Activated CD4-positive, alpha-beta T cell treated with anti-CD3 and anti-CD28 coated beads, Interleukin-2, amount 50 U/mL, for 1 hour (primary cell): Measurements from ENCODE around the gene HOXA1.

ENCODE experiments used
- DNase-seq: peaks from one replicate; pipeline ENCODE4 v3.0.0-alpha.2; 2020

Gene HOXA1

DNA sequence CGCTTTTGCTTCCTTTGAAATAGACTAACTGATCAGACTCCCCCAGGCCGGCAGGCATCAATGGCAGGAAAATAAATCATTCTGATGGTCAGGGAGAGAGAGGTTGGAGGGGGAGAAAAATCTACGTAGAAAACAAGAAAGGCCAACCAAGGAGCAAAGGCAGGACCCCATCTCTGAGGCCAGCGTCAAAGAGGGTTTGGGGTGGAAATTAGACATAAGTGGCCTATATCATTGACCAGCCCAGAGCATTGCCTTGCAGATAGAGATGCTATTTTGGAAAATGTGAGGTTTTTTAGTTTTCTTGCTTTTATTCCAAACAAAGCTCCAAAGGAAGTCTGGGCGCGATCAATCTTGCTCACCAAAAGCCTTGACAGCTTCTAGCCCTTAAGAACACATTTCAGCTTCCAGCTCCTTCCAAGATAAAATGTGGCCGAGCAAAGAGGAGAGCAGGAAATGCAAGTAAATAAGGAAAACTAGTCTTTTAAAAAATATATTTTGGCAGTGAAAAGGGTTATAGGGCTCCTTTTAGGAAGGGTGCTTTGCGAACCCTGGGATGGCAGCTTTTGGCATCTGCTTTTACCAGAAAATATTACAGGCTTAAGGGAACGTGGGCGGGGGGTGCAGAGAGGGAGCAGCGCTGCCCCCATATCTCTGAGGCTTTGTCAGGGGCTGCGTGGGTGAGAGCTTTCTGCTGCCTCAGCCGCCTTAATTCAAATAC lies 8.7 kb upstream of the HOXA1 start:
- DNase-seq = no peak

DNA sequence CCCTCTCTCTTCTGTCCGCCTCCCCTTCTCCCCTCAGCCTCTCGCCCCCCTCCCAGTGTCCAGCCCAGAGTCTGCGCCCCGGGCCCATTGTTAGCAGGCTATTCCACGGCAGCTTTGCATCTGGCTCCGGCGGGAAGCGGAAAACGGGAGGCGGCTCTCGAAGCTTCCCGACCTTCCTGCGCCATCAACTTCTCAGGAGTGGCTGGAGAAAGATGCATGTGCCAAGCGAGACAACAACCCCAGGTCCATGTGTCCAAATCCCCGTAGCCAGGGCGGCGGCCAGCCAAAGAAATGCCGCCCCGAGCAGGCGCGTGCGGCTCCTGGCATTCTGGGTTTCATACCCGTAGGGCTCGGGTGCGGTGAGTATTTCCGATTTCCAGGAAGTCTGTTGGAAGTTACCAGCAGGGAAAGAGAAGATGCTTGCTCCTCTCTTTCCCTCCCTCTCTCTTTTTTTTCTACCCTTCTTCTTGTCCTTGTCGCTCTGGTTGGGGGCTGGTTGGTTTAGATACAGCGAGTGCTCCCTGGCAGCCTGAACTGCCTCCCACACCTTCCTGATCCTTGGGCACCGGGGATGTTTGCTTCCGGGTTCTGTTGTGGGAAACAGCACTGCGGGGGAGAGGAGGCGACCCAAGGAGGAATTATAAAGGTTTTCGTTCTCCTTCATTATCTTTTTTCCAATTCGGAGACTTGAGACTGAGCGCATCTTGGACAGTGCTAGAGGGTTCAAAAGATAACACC lies 7.9 kb upstream of the HOXA1 start:
- DNase-seq = no peak

DNA sequence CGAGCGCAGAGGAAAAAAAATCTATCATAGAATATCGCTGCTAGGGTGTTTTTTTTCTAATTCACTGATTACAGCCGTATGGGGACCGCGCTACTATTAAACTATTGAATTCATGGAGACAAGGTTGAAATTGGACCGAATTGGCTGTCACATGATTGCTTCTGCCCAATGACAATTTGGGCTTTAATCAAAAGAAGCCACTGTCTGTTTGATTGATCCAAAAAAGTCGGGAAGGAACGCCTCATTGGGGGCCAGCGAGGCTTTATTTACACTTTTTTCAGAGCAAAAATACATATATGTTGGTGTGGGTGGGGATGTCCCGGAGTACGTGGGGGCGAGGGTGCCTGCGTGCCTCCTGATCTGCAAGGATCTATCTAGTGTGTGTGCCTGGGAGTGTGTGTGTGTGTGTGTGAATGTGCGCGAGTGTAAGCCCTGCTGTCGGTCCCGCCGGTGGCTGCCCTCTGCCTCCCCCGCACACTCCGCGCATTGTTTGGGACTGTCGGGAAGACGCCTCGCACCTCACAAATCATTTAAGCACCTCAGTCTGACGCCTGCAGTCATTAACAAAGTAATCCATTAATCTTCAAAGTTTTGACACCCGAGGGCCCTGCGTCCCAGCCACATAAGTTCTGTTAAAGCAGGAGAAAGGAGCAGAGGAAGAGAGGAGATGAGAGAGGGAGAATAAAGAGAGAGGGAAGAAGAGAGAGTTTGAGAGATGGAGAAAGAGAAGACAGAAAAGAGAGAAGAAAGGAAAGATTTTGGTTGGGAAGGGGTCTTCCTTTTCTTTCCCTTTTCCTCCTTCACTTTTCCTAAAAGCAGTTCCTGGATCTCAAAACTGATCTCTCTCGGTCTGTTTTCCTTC lies 7.0 kb upstream of the HOXA1 start, which contains the start of gene HOXA2:
Gene HOXA2 (minus strand): TSS at position 103 of the 862 bp plus-strand sequence. CDS start 183 bp downstream, outside the sequence.
- no peak for DNase-seq

DNA sequence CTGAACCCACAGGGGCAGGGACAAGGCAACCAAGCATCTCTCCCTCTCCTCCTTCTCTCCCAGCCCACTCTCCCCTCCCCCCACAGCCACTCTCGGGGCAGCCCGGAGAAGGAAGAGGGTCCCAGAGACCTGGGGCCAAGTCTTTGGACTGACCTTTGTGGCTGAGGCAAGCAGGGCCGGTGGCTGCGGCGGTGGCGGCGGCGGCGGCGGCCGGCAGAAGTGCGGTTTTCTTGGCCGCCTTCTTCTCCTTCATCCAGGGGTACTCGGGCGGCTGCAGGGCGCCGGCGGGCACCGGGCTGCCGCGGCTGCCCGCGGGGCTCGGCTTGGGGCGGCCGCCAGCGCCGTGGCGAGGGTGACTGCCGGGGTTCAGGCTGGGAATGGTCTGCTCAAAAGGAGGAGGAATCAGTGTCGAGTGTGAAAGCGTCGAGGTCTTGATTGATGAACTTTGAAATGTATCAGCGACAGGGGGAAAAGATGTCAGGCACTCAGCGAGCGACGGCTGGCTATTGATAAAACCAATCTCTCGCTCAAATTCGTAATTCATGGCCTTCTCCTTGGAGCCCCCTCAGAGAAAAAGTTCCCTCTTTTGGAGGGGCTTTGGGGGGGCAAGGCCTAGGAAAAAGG lies 6.3 kb upstream of the HOXA1 start:
- no peak for DNase-seq

DNA sequence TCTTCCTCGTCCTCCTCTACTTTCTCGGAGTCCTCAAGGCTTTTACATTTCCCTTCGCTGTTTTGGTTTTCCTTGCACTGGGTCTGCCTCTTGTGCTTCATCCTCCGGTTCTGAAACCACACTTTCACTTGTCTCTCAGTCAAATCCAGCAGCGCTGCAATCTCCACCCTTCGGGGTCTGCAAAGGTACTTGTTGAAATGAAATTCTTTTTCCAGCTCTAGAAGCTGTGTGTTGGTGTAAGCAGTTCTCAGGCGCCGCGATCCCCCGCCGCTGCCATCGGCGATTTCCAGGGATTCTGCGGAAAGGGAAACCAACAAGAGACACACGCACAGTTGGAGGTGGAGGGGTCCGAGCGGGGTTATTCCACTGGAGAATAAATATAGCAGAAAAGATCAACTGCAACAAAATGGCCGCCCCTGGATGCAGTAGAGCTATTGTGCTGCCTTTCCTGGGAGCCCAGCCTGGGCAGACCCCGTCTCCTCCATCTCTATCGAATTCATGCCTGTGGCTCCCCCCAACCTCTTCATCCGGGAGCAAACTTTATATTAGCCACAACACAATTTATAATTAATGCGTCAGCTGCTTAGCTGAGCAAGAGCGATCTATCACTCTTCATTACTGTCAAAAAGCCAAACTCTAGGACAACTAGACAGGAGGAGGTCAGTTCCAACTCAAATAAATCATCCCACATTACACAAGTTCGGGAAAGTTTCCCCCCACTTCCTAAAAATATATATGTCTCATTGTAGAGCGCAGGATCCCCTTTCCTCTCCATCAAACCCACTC lies 5.6 kb upstream of the HOXA1 start:
- DNase-seq = no peak

DNA sequence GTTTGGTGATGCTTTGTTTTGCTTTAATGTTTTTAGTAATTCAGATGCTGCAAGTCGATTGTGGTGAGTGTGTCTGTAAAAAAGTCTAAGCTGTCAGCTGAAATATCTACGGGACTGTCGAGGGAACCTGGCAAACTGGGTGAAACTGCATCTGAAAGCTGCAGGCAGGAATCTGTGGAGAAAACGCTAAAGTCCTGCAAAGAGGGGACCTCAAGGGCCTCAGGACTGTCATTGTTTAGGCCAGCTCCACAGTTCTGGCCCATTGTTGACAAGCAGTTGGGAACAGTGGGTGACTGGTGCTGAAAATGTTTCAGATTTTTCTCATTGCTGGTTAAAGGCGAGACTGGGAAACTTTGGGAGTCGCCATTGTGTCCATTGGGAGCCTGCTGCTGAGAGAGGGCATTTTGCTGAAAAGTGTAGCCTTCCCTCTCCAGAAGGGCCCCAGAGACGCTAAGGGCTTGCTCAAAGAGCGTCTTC lies 4.9 kb upstream of the HOXA1 start:
- DNase-seq = no peak

DNA sequence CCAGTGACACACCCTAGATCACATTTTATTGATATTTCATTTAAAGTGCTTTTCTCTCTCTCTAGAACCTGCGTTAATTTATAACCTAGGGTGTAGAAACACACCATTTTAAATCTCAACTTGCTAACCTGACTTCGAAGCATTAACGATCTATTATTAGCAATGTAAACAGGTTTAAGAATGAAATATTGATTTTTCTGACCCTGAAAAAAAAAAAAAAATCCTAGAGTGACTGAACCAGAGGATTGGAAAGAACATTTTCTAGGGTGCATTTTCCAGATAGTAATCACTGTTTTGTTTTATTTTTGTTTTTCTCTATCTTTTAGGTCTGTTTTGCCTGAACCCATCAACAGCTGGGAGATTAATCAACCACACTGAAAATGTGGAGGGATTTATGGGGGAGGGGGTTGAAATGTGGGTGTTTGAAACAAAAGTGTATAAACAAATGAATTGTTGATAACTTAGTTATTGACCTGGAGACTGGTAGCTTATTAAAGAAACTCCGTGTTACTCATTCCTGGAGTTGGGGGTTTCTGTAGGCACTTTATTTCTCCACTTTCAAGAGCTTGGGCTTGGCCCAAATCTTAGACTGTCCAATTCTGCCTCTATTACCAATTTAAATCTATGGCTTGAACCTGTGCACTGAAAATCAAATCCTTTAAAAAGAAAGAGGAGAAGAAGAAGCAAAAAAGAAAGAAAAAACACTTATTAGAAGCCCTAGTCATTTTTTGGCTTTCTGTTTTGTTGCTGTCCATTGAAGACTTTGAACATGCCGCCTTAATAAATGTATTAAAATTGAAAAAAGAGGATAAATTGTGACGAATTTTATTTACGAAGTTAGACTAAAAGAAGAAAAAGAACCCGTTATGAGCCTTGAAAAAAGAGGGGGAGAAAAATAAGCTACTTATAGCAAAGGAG lies 3.9 kb upstream of the HOXA1 start:
- DNase-seq = no peak

DNA sequence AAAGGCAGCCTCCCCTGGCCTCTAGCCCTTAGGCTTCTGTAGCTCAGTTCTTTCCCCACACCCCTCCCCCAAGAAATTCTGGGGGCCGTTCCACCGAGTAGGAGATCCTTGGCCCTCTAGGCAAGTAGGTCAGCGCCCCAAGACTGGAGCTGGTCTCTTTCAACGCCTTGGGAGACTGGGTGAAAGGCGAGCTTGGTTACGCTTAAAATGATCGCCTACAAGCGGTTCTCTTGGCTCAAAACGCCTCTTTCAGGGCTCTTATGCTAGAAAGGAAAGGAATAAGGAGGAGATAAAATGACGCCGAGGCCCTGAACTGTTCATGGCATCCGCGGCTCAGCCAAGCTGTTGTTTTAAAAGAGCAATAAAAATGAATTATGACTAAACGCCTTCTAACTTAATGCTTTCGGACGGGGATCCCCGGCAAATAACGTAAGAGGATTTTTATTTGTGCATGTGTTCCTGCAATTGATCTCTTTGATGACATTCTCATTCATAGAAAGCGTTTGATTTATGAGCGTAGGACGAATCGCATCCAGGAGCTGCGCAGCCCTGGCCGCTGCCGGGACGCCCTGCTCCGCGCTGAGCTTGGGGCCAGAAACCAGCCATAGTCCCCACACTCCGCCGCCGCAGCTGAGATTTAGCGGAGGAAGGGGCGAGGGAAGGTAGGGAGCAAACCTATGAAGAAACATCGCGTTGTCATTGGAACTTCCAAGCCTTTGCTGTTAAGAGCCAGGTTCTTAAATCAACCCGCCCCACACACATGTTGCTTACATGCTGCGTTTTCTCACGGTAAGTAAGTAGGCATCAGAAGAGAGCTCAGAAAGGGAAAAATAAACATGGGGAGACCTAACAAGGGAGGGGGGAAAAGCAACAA lies 3.0 kb upstream of the HOXA1 start:
- no peak for DNase-seq

DNA sequence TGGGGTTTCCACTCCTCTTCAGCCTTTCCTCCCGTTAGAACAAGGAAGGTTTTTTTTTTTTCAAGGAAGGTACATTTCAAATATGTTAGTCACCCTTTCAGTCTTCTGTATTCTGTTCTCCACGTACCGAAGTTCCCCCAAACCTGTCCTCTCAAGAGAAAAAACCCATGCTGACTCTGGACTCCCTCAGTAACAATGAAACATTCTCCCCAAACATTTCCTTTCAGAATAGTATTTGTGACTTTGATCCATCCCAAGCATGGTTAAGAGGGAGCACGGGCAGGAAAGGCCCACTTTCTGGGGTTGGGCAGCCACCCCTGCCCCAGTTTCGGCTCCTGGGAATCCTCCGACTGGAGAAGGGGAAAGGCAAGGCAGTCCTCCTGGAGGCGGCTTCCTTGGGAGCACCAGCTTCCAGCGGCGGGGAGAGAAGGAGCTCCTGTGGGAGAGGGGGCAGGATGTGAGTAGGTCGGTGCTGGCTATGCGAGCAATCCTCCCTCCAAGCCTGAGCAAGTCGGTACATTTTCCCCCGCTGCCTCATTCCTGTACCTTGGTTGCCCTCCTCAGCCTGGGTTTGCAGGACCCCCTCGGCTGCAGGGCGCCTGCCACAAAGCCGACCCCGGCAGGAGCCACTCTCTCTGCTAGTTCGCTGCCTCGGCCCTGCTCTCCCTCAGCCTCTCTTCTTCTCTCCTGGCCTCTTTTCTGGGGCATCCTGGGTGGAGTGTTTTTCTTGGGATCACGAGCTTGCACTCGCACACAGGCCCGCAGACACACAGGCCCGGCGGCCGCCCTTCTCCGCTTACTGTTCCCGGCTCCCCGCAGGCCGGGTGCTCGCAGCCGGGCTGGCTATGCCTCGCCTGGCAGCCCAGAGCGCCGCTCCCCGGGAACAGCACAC lies 2.1 kb upstream of the HOXA1 start:
- DNase-seq = no peak

DNA sequence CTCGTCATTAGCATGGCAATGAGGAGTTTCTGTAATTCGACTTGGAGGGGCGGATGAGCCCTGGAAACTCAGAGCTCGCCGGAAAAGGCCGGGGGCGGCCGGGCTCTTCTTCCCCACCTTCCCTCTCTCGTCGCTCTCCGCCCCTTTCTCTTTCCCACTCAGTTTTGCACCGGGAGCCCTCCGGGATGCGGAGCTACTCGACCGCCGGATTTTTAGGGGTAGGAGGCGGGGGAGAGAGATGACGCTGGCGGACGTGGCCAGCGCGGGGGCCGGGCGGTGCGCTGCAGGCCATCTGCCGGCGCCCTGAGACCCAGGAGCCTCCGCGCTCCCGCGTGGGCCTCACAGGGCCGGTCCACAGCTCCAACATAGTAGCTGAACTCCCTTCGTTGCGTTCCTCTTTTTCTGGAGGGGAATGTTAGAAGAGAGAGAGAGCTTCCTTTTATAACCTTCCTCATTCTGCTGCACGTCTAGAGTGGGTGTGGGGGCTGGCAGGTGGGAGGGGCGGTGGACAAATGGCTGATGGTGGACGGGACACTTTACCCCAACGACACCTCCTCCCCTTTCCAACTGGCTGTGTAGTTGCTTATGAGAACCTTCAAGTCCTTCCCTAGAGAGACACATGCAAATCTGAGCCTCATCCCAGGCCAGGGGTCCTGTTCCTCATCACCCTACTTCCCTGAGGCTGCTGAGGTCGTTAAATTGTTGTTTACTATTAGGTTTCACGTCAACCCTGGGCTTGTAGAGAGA lies 1.1 kb upstream of the HOXA1 start:
- DNase-seq = no peak

DNA sequence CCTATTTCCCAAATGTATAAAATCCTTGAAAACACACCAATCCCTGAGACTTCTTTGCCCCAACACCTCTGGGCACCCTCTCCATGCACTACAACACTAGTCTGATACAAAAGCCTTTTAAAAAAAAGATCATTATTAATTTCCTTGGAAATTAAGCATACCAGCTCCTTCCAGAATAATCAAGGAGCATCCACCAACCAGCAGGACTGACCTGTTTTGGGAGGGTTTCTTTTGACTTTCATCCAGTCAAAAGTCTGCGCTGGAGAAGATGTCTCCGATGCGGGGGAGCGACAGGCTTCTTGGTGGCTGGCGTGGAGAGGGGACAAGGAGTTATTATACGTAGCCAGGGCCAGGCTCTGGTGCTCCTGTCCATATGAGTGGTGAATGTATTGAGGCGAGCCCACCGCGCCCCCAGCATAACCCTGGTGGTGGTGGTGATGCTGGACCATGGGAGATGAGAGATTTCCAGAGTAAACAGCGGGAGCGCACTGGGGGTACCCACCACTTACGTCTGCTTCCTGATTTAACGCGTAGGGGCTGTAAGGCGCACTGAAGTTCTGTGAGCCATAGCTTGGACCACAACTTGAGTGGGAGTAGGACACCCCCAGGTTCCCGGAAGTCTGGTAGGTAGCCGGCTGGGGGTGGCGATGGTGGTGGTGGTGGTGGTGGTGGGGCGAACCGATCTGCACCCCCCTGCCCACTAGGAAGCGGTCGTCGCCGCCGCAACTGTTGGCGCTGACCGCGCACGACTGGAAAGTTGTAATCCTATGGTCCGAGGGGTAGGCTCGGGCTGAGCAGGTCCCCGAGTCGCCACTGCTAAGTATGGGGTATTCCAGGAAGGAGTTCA lies 527 bp downstream of the HOXA1 start:
- no peak for DNase-seq

DNA sequence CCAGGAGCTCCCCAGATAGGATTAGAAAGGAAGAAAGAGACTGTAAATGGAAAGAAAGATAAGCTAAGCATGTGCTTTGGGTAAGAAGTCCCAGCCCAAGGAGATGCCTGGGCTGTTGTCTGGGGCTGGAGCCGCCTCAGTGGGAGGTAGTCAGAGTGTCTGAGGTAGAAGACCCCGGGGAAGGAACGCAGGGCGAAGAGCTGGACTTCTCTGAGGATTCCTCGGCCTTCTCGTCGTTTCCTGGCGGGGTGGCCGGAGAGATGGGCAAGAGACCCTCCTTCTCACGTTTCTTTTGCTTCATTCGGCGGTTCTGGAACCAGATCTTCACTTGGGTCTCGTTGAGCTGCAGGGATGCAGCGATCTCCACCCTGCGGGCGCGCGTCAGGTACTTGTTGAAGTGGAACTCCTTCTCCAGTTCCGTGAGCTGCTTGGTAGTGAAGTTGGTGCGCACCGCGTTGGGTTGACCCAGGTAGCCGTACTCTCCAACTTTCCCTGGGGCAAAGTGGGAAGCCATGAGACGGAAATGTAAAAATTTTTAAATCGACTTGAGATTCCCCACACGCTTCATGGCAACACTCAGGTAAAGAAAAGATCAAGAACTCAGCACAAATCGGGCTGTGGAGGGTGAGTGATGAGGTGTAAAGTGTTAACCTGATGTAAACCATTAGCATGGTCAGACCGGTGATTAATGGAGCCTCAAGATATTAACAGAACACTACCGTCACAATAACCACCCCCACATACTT lies 1.3 kb downstream of the HOXA1 start:
- DNase-seq = no peak

DNA sequence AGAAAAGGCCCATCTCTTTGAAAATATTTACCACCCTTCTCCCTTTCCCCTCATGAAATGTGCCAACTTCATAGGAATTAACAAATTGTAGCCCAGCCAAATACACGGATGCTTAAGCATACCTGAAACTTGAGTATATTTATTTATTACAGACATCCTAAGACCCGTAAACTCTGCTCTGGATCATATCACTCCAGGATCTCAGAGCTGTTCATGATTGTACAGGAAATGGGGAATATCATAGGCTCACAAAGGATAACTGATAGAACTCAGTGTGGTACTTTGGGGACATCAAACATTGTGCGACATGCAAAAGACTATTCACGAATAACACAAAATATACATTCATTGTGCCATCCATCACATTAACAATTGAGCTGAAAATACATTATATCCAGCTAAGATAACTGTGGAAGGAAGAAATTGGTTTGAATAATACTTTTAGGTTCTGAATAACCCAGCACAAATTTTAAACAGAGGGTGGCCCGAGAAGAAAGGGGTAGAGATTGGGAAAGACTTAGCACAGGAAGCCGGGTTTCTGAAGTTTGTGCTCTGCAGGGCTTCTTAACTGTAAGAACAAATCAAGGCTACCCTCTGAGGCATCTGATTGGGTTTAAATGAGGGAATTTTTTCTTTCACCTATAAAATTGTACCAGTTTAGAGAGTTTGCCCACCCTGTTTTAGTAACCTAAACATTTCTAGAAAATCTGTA lies 2.5 kb downstream of the HOXA1 start:
- DNase-seq = no peak

DNA sequence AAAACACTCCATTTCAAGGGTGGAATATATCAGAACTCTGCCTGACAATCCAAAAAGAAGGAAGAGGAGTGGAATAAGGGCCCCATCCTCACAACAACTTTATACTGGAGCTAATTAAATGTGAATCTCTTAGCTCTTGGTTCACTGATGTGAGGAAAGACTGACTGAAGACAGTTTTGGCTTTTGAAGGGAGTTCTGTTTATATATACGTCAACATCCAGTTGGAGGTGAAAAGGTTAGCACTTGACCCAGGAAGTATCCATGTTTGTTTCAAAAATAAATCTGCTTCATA lies 3.0 kb downstream of the HOXA1 start:
- no peak for DNase-seq

DNA sequence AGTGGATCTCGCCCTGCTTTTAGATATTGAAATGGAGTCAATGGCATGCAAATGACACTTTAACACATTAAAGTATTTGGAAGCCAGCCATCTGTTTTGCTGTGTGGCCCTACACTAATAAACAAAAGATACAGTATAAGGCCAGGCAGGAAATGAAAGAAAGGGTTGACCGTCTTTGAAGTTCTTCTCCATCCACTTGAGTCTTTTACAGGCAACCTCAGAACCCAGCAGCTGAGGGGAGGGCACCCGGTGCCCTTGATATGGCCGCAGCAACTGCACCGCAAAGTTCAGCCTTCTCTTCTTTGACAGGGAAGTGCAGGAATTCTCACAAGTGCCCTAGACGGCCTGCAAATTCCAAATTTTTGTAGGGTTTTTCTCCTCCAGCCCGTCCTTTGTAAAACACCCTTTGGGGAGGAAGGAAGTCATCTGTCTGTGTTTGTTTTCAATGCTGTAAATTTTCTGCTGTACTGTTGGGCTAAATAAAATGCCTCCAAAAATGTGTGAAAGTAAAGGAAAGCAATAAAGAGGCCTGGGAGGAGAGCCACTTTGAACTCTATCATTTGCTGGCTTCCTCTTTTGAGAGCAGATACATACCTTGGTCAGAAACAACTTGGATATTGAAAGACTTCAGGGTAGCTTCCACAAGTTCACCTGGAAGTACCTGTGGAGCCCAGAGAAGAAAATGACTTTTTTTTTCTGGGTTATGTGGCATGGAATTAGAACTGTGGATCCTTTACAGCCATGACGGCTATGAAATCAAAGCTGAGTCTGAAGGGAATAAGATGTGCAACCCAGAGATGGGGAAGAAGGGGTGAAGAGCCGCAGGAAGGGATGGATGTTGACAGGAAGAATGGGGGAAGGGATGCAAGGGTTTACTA lies 3.6 kb downstream of the HOXA1 start:
- DNase-seq = no peak
